Keratinocyte (primary cell): Measurements from ENCODE around the gene MME. TPM values are rescaled to one million over a fixed set of nuclear protein-coding genes. Genes with fewer than 3 reads are reported as not detected.

ENCODE experiments used
- DNase-seq: peaks from one replicate; pipeline ENCODE4 v3.0.0-alpha.2; 2011; ENCODE audit warnings: low read depth, missing footprints, low spot score
- FAIRE-seq: peaks from 2 replicates; lab custom pipeline; 2011; peaks lifted over from hg19 to GRCh38; lab: Jason Lieb, UNC
- H2AFZ ChIP-seq: 2 replicates; pipeline ENCODE4 v1.6.0; 2012; ENCODE audit warnings: low read length, control low read depth, inconsistent platforms; ENCODE audit not compliant: control insufficient read depth
- H3K27ac ChIP-seq: 2 replicates; pipeline ENCODE4 v1.5.1; 2011; ENCODE audit warnings: low read length; ENCODE audit not compliant: control insufficient read depth, insufficient read depth
- H3K27me3 ChIP-seq: 3 replicates; pipeline ENCODE4 v1.6.0; 2011; ENCODE audit warnings: low read length; ENCODE audit not compliant: control insufficient read depth, insufficient read depth; ENCODE audit errors: extremely low read depth
- H3K36me3 ChIP-seq, 2 experiments: 2 replicates in 1 of 2; 3 replicates in 1 of 2; pipeline ENCODE4 v1.5.1; 2011; ENCODE audit warnings: low read length in 2 of 2, mild to moderate bottlenecking in 1 of 2; ENCODE audit not compliant: control insufficient read depth in 2 of 2, insufficient read depth in 2 of 2; ENCODE audit errors: extremely low read depth in 1 of 2
- H3K4me1 ChIP-seq: 3 replicates; pipeline ENCODE4 v1.5.1; 2011; ENCODE audit warnings: low read length; ENCODE audit not compliant: control insufficient read depth, insufficient read depth; ENCODE audit errors: extremely low read depth
- H3K4me2 ChIP-seq: 3 replicates; pipeline ENCODE4 v1.6.0; 2011; ENCODE audit warnings: low read depth, low read length; ENCODE audit not compliant: control insufficient read depth, insufficient read depth; ENCODE audit errors: extremely low read depth
- H3K4me3 ChIP-seq, 3 experiments: fragments of 200-600 bp in 1 of 3; sonication (generic) in 1 of 3; 2 replicates in 2 of 3; 3 replicates in 1 of 3; pipeline ENCODE4 v1.5.1; 2011 to 2016; ENCODE audit warnings: low read length in 3 of 3, mild to moderate bottlenecking in 3 of 3, control low read depth in 2 of 3, inconsistent platforms in 1 of 3, low read depth in 1 of 3, mixed read lengths in 1 of 3, mixed run types in 1 of 3, moderate library complexity in 1 of 3; ENCODE audit not compliant: control insufficient read depth in 2 of 3, insufficient read depth in 2 of 3; ENCODE audit errors: extremely low read depth in 1 of 3
- H3K79me2 ChIP-seq: 2 replicates; pipeline ENCODE4 v1.6.0; 2012; ENCODE audit warnings: low read length; ENCODE audit not compliant: control insufficient read depth, insufficient read depth
- H3K9ac ChIP-seq: 3 replicates; pipeline ENCODE4 v1.6.0; 2011; ENCODE audit warnings: low read length; ENCODE audit not compliant: control insufficient read depth, insufficient read depth; ENCODE audit errors: extremely low read depth
- H3K9me1 ChIP-seq: 3 replicates; pipeline ENCODE4 v1.6.0; 2011; ENCODE audit warnings: low read length; ENCODE audit not compliant: control insufficient read depth, insufficient read depth; ENCODE audit errors: extremely low read depth
- H3K9me3 ChIP-seq: 2 replicates; pipeline ENCODE4 v1.5.1; 2012; ENCODE audit warnings: low read depth, low read length; ENCODE audit not compliant: control insufficient read depth
- H4K20me1 ChIP-seq: 3 replicates; pipeline ENCODE4 v1.6.0; 2011; ENCODE audit warnings: low read length; ENCODE audit not compliant: control insufficient read depth, insufficient read depth; ENCODE audit errors: extremely low read depth
- EZH2 ChIP-seq: IDR thresholded peaks from one replicate; pipeline ENCODE4 v1.6.1; 2012; ENCODE audit warnings: inconsistent platforms, mild to moderate bottlenecking, low read length, moderate library complexity
- dilution Hi-C: fragments of 300-500 bp; cut with MboI; formaldehyde crosslinking; loops from one replicate; pipeline ENCODE4 v1.7.0; 2020; ENCODE audit warnings: low sequenced_read_pairs; ENCODE audit not compliant: extremely low pct_ligation_motif_present
- polyA plus RNA-seq, 5 experiments: library from polyadenylated mRNA; depleted of rRNA in 3 of 5; stranded (reverse) in 3 of 5; stranded (forward) in 1 of 5; unstranded in 1 of 5; fragments of >200 nt; gene quantifications; 1 replicate in 1 of 5; 2 replicates in 3 of 5; 3 replicates in 1 of 5; pipeline versions ENCODE4 v1.2.1 to v1.2.3, GENCODE V29; 2011 to 2012; ENCODE audit warnings: missing spikeins in 2 of 5, low read depth in 1 of 5, low replicate concordance in 1 of 5
- TF ChIP-seq, protein P1 (sequence below), 3 experiments: IDR thresholded peaks in 1 of 3; conservative IDR thresholded peaks in 1 of 3; optimal IDR thresholded peaks in 1 of 3; 2 replicates in 2 of 3; 3 replicates in 1 of 3; pipeline versions ENCODE3 to v1.5.1; 2011; ENCODE audit warnings: low read length in 3 of 3, mild to moderate bottlenecking in 3 of 3, moderate library complexity in 2 of 3, control low read depth in 1 of 3, inconsistent platforms in 1 of 3; ENCODE audit not compliant: insufficient read depth in 2 of 3; ENCODE audit errors: extremely low read depth in 1 of 3

The MME gene
- polyA plus RNA-seq, 1 donor (not counting 4 experiments of a cell fraction or from before 2014, with no cell fraction given): 2.0 TPM

DNA sequence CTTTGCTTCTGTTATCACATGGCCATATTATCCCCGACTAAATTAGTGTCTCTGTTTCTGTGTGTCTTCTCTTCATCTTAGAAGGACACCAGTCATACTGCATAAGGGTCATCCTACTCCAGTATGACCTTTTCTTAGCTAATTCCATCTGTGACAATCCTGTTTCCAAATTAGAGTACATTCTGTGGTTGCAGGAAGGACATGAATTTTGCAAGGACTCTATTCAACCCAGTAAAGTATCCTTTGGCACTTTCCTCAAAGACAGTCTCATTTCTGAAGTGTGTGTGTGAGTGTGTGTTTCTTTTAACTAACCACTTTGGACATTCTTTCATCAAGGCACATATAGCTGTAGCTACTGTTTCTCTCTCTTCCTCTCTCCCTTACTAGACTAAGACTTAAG lies 15.2 kb upstream of the MME start:
- dilution Hi-C loops: no loop called here
- Histone ChIP-seq H4K20me1 (no peaks in the 10 kb centered on the region), H3K79me2 (no peaks in the 10 kb centered on the region), H3K4me3 (no peak overlapping the region), H3K9me3 (no peaks in the 10 kb centered on the region), H3K27me3 (no peaks in the 10 kb centered on the region), H3K4me1 (no peaks in the 10 kb centered on the region), H3K4me2 (no peak overlapping the region), H3K9ac (no peak overlapping the region), H3K36me3 (no peaks in the 10 kb centered on the region), H2AFZ (no peak overlapping the region), H3K9me1 (no peaks in the 10 kb centered on the region), H3K27ac (no peak overlapping the region)
- TF ChIP-seq, protein P1, sequence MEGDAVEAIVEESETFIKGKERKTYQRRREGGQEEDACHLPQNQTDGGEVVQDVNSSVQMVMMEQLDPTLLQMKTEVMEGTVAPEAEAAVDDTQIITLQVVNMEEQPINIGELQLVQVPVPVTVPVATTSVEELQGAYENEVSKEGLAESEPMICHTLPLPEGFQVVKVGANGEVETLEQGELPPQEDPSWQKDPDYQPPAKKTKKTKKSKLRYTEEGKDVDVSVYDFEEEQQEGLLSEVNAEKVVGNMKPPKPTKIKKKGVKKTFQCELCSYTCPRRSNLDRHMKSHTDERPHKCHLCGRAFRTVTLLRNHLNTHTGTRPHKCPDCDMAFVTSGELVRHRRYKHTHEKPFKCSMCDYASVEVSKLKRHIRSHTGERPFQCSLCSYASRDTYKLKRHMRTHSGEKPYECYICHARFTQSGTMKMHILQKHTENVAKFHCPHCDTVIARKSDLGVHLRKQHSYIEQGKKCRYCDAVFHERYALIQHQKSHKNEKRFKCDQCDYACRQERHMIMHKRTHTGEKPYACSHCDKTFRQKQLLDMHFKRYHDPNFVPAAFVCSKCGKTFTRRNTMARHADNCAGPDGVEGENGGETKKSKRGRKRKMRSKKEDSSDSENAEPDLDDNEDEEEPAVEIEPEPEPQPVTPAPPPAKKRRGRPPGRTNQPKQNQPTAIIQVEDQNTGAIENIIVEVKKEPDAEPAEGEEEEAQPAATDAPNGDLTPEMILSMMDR (optimal IDR thresholded peaks at IDR 0.05 in 1 of 3, IDR thresholded peaks at IDR 0.05 in 1 of 3, conservative IDR thresholded peaks at IDR 0.05 in 1 of 3; ENCODE audit: extremely low read depth in 1 of 3, insufficient read depth in 2 of 3, low read length in 3 of 3): no peak
- no peak for TF ChIP-seq EZH2
- DNase-seq (no peak), FAIRE-seq (no peak)

- Histone ChIP-seq H2AFZ (no peak overlapping the region), H3K4me1 (no peaks in the 10 kb centered on the region), H3K27ac (no peak overlapping the region), H3K9me3 (no peaks in the 10 kb centered on the region), H3K36me3 (no peaks in the 10 kb centered on the region), H3K4me2 (no peak overlapping the region), H3K9me1 (no peaks in the 10 kb centered on the region), H3K9ac (no peak overlapping the region), H4K20me1 (no peaks in the 10 kb centered on the region), H3K4me3 (no peak overlapping the region), H3K27me3 (no peaks in the 10 kb centered on the region), H3K79me2 (no peaks in the 10 kb centered on the region)
- DNase-seq (peak; percentile 15), FAIRE-seq (peak; percentile 9)
- dilution Hi-C loops: no loop called here
- TF ChIP-seq, protein P1 (optimal IDR thresholded peaks at IDR 0.05 in 1 of 3, IDR thresholded peaks at IDR 0.05 in 1 of 3, conservative IDR thresholded peaks at IDR 0.05 in 1 of 3; ENCODE audit: extremely low read depth in 1 of 3, insufficient read depth in 2 of 3, low read length in 3 of 3): no peak
- TF ChIP-seq EZH2: no peak
Measured at GRCh38 chr3:155065537-155065936, 14.6 kb upstream of the MME start.
